NCI-H146 (cell line): ENCODE measurements around the gene PINK1.
"Not testable (repeated sequence)": the region's sequence is repeated elsewhere in the genome, so short reads cannot be mapped to it uniquely, and the experiment has no call there.

Experiments used
- DNase-seq: peaks from one replicate; lab custom pipeline; 2025; lab: John Stamatoyannopoulos, UW

Gene PINK1

GRCh38 chr1:20648438-20648837, 15.2 kb downstream of the PINK1 start:
- DNase-seq = no peak

GRCh38 chr1:20648946-20649345, 15.7 kb downstream of the PINK1 start:
- no peak for DNase-seq

GRCh38 chr1:20652300-20652699, 19.0 kb downstream of the PINK1 start:
- DNase-seq = no peak

GRCh38 chr1:20654104-20654690, 20.9 kb downstream of the PINK1 start:
- DNase-seq = no peak

- no peak for DNase-seq
Measured at GRCh38 chr1:20657024-20657423, 23.8 kb downstream of the PINK1 start.

- no peak for DNase-seq
Measured at GRCh38 chr1:20658166-20658915, 25.1 kb downstream of the PINK1 start.

- no peak for DNase-seq
Measured at GRCh38 chr1:20660363-20660762, 27.1 kb downstream of the PINK1 start.

GRCh38 chr1:20660847-20661206, 27.6 kb downstream of the PINK1 start:
- no peak for DNase-seq

GRCh38 chr1:20661207-20662109, 28.2 kb downstream of the PINK1 start, which contains the start of gene DDOST:
Gene DDOST (minus strand): TSS chr1:20661369. CDS start chr1:20661350, 19 bp downstream.
- DNase-seq = peak; percentile 96

GRCh38 chr1:20662110-20662475, 28.8 kb downstream of the PINK1 start:
- no peak for DNase-seq

- DNase-seq = no peak
Measured at GRCh38 chr1:20663365-20663764, 30.1 kb downstream of the PINK1 start.

GRCh38 chr1:20663969-20664715, 30.9 kb downstream of the PINK1 start:
- no peak for DNase-seq

GRCh38 chr1:20665726-20666125, 32.5 kb downstream of the PINK1 start:
- DNase-seq = no peak

- no peak for DNase-seq
Measured at GRCh38 chr1:20666146-20666545, 32.9 kb downstream of the PINK1 start.

GRCh38 chr1:20666804-20667203, 33.5 kb downstream of the PINK1 start:
- DNase-seq = no peak

- no peak for DNase-seq
Measured at GRCh38 chr1:20668581-20668980, 35.3 kb downstream of the PINK1 start.

- no peak for DNase-seq
Measured at GRCh38 chr1:20670936-20671335, 37.7 kb downstream of the PINK1 start.

GRCh38 chr1:20672265-20672632, 39.0 kb downstream of the PINK1 start:
- no peak for DNase-seq

- DNase-seq = not testable (repeated sequence)
Measured at GRCh38 chr1:20673626-20674025, 40.4 kb downstream of the PINK1 start.

- no peak for DNase-seq
Measured at GRCh38 chr1:20678599-20678998, 45.3 kb downstream of the PINK1 start.

- no peak for DNase-seq
Measured at GRCh38 chr1:20680269-20680668, 47.0 kb downstream of the PINK1 start.

GRCh38 chr1:20681999-20682398, 48.7 kb downstream of the PINK1 start:
- DNase-seq = no peak
